ENCODE data around the gene CCNE1. TPM values are rescaled to one million over a fixed set of nuclear protein-coding genes. Genes with fewer than 3 reads are reported as not detected.
A peak's percentile ranks its signal among the peaks of the same experiment; 100 is the strongest.

Gene CCNE1
- polyA plus RNA-seq, 12 donors = 12.7 to 29.0 (median 23.8) TPM; not detected in 1

GRCh38 chr19:29873024-29873800 is 61.4 kb downstream of the CCNE1 start:
- peak; percentile 50 for DNase-seq

Other genes with a start within 250 kb of the CCNE1 start
- 10 to 100 TPM in 11 of 12 donors, not detected in 1; 25.1 to 52.3 (median 44.1) TPM for gene POP4, start 205.7 kb upstream of the CCNE1 start, polyA plus RNA-seq (ENCODE audit: insufficient read length in 12 of 12)
- gene PLEKHF1, start 146.5 kb upstream of the CCNE1 start, polyA plus RNA-seq (ENCODE audit: insufficient read length in 12 of 12) = 1 to 10 TPM in 10 of 12 donors, not detected in 2; 2.5 to 5.5 (median 3.5) TPM
- gene C19orf12, start 96.7 kb upstream of the CCNE1 start, polyA plus RNA-seq (ENCODE audit: insufficient read length in 12 of 12) = 10 to 100 TPM in 11 of 12 donors, not detected in 1; 18.0 to 40.5 (median 23.7) TPM
- 100 to 1,000 TPM in 1 of 12 donors, 10 to 100 TPM in 10, not detected in 1; 42.4 to 112 (median 91.6) TPM for gene URI1, start 130.2 kb downstream of the CCNE1 start, polyA plus RNA-seq (ENCODE audit: insufficient read length in 12 of 12)